ENCODE results near the gene CAPN1. TPM values are rescaled to one million over a fixed set of nuclear protein-coding genes. Genes with fewer than 3 reads are reported as not detected.

The CAPN1 gene
- polyA plus RNA-seq (ENCODE audit: low read depth in 6 of 6) = 100 to 1,000 TPM in 5 of 6 donors, 10 to 100 TPM in 1; 93.8 to 132 (median 124) TPM

GRCh38 chr11:65181569-65182257, at the start of gene CAPN1:
TSS of gene CAPN1 (plus strand) at chr11:65181928. CDS start at chr11:65182702, 774 bp downstream.
- peak within 1 kb of the TSS; percentile 82 to 97 (median 90) for H3K27ac Mint-ChIP-seq
- H3K9me3 Mint-ChIP-seq = no peaks in the 10 kb centered on the region
- peak; percentile 40 to 47 for ATAC-seq (ENCODE audit: low read depth in 2 of 2)
- H3K36me3 Mint-ChIP-seq = peaks cover 0 to 7% of the 10 kb centered on the region in 2 donors
- DNase-seq = peak; percentile 39
- peak within 1 kb of the TSS; percentile 86 to 97 (median 93) for H3K4me3 Mint-ChIP-seq
- no peaks in the 10 kb centered on the region for H3K27me3 Mint-ChIP-seq
- H3K4me1 Mint-ChIP-seq = peaks cover 30 to 42% (median 34%) of the 10 kb centered on the region in 3 donors

GRCh38 chr11:65132238-65132987, 49.3 kb upstream of the CAPN1 start:
- Mint-ChIP-seq H3K9me3 (no peaks in the 10 kb centered on the region), H3K36me3 (peaks cover 6 to 27% of the 10 kb centered on the region in 2 donors), H3K27ac (peak overlapping the region; percentile 97 to 100 (median 99)), H3K27me3 (no peaks in the 10 kb centered on the region), H3K4me3 (peak overlapping the region; percentile 91 to 100 (median 99)), H3K4me1 (peaks cover 56 to 74% (median 68%) of the 10 kb centered on the region in 3 donors)
- DNase-seq = peak; percentile 83
- ATAC-seq (ENCODE audit: low read depth in 2 of 2) = peak; percentile 55 to 57

- Mint-ChIP-seq H3K36me3 (peaks cover 6 to 27% of the 10 kb centered on the region in 2 donors), H3K4me1 (peaks cover 55 to 77% (median 71%) of the 10 kb centered on the region in 3 donors)
- ATAC-seq (ENCODE audit: low read depth in 2 of 2) = no peak
Observed at GRCh38 chr11:65132988-65133700, 48.6 kb upstream of the CAPN1 start.

GRCh38 chr11:65133724-65134123, 48.0 kb upstream of the CAPN1 start:
- H3K27me3 Mint-ChIP-seq = no peaks in the 10 kb centered on the region
- no peak for DNase-seq
- H3K27ac Mint-ChIP-seq = peak overlapping the region; percentile 97 to 100 (median 99)
- peak overlapping the region; percentile 91 to 100 (median 99) for H3K4me3 Mint-ChIP-seq
- H3K4me1 Mint-ChIP-seq = peaks cover 55 to 72% (median 71%) of the 10 kb centered on the region in 3 donors
- no peaks in the 10 kb centered on the region for H3K9me3 Mint-ChIP-seq
- H3K36me3 Mint-ChIP-seq = peaks cover 6 to 27% of the 10 kb centered on the region in 2 donors
- no peak for ATAC-seq (ENCODE audit: low read depth in 2 of 2)

More at GRCh38 chr11:65132988-65133700, 48.6 kb upstream of the CAPN1 start:
- peak overlapping the region; percentile 91 to 100 (median 99) for H3K4me3 Mint-ChIP-seq
- DNase-seq = peak; percentile 68
- H3K27me3 Mint-ChIP-seq = no peaks in the 10 kb centered on the region
- no peaks in the 10 kb centered on the region for H3K9me3 Mint-ChIP-seq
- H3K27ac Mint-ChIP-seq = peak overlapping the region; percentile 97 to 100 (median 99)

- peak; percentile 67 for ATAC-seq (ENCODE audit: low read depth in 2 of 2)
- H3K4me1 Mint-ChIP-seq = peaks cover 55 to 70% (median 67%) of the 10 kb centered on the region in 3 donors
- peak within 1 kb of the TSS; percentile 91 to 100 (median 99) for H3K4me3 Mint-ChIP-seq
- H3K27me3 Mint-ChIP-seq = no peaks in the 10 kb centered on the region
- DNase-seq = peak; percentile 93
- H3K36me3 Mint-ChIP-seq = peaks cover 6 to 27% of the 10 kb centered on the region in 2 donors
- H3K27ac Mint-ChIP-seq = peak within 1 kb of the TSS; percentile 97 to 100 (median 100)
- H3K9me3 Mint-ChIP-seq = no peaks in the 10 kb centered on the region
Observed at GRCh38 chr11:65134240-65134951, 47.3 kb upstream of the CAPN1 start, which contains the start of gene SYVN1. TSS of gene SYVN1 (minus strand) at chr11:65134519. CDS start at chr11:65133601, 918 bp downstream.

GRCh38 chr11:65134952-65135632, 46.6 kb upstream of the CAPN1 start:
- Mint-ChIP-seq H3K4me3 (peak overlapping the region; percentile 91 to 100 (median 99)), H3K4me1 (peaks cover 52 to 63% (median 60%) of the 10 kb centered on the region in 3 donors), H3K27me3 (no peaks in the 10 kb centered on the region), H3K9me3 (no peaks in the 10 kb centered on the region), H3K36me3 (peaks cover 6 to 27% of the 10 kb centered on the region in 2 donors), H3K27ac (peak overlapping the region; percentile 97 to 100 (median 100))
- DNase-seq = peak; percentile 90
- ATAC-seq (ENCODE audit: low read depth in 2 of 2) = peak; percentile 73 to 75

- peaks cover 48 to 57% (median 55%) of the 10 kb centered on the region in 3 donors for H3K4me1 Mint-ChIP-seq
- H3K4me3 Mint-ChIP-seq = peak overlapping the region; percentile 91 to 100 (median 99)
- no peak for ATAC-seq (ENCODE audit: low read depth in 2 of 2)
- H3K27me3 Mint-ChIP-seq = no peaks in the 10 kb centered on the region
- no peak for DNase-seq
- H3K9me3 Mint-ChIP-seq = no peaks in the 10 kb centered on the region
- peaks cover 6 to 27% of the 10 kb centered on the region in 2 donors for H3K36me3 Mint-ChIP-seq
- H3K27ac Mint-ChIP-seq = peak overlapping the region in 5 of 6 donors; percentile 97 to 100 (median 99)
Observed at GRCh38 chr11:65135633-65136145, 46.0 kb upstream of the CAPN1 start.

GRCh38 chr11:65136515-65137096, 45.1 kb upstream of the CAPN1 start:
- H3K27ac Mint-ChIP-seq = peak overlapping the region in 4 of 6 donors; percentile 5 to 97 (median 88)
- no peak for ATAC-seq (ENCODE audit: low read depth in 2 of 2)
- peaks cover 38 to 50% (median 45%) of the 10 kb centered on the region in 3 donors for H3K4me1 Mint-ChIP-seq
- H3K9me3 Mint-ChIP-seq = no peaks in the 10 kb centered on the region
- peaks cover 6 to 27% of the 10 kb centered on the region in 2 donors for H3K36me3 Mint-ChIP-seq
- peak overlapping the region in 6 of 8 donors; percentile 47 to 100 (median 94) for H3K4me3 Mint-ChIP-seq
- no peaks in the 10 kb centered on the region for H3K27me3 Mint-ChIP-seq
- DNase-seq = no peak

GRCh38 chr11:65141896-65142494, 39.7 kb upstream of the CAPN1 start:
- Mint-ChIP-seq H3K9me3 (no peaks in the 10 kb centered on the region), H3K27ac (peak overlapping the region in 1 of 6 donors; percentile 4), H3K4me3 (no peak overlapping the region), H3K4me1 (peaks cover 18 to 32% (median 32%) of the 10 kb centered on the region in 3 donors), H3K27me3 (no peaks in the 10 kb centered on the region), H3K36me3 (no peaks in the 10 kb centered on the region)
- DNase-seq (no peak), ATAC-seq (ENCODE audit: low read depth in 2 of 2) (no peak)

- no peaks in the 10 kb centered on the region for H3K27me3 Mint-ChIP-seq
- H3K4me3 Mint-ChIP-seq = no peak overlapping the region
- ATAC-seq (ENCODE audit: low read depth in 2 of 2) = no peak
- DNase-seq = no peak
- no peak overlapping the region for H3K27ac Mint-ChIP-seq
- H3K4me1 Mint-ChIP-seq = peaks cover 31 to 40% (median 39%) of the 10 kb centered on the region in 3 donors
- H3K9me3 Mint-ChIP-seq = peaks cover 0 to 3% (median 0%) of the 10 kb centered on the region in 7 donors
- H3K36me3 Mint-ChIP-seq = no peaks in the 10 kb centered on the region
Observed at GRCh38 chr11:65147352-65148075, 34.2 kb upstream of the CAPN1 start.

- DNase-seq = no peak
- no peaks in the 10 kb centered on the region for H3K27me3 Mint-ChIP-seq
- H3K27ac Mint-ChIP-seq = peak overlapping the region in 2 of 6 donors; percentile 31 to 33
- peaks cover 0 to 3% (median 0%) of the 10 kb centered on the region in 7 donors for H3K9me3 Mint-ChIP-seq
- H3K4me3 Mint-ChIP-seq = no peak overlapping the region
- no peaks in the 10 kb centered on the region for H3K36me3 Mint-ChIP-seq
- H3K4me1 Mint-ChIP-seq = peaks cover 32 to 44% (median 44%) of the 10 kb centered on the region in 3 donors
- no peak for ATAC-seq (ENCODE audit: low read depth in 2 of 2)
Observed at GRCh38 chr11:65148657-65149056, 33.1 kb upstream of the CAPN1 start.
